Measurements from ENCODE around the gene AHNAK2. TPM values are rescaled to one million over a fixed set of nuclear protein-coding genes. Genes with fewer than 3 reads are reported as not detected.
"Not testable (repeated sequence)": the region's sequence is repeated elsewhere in the genome, so short reads cannot be mapped to it uniquely, and the experiment has no call there.

AHNAK2 gene
- total and polyA plus RNA-seq, 4 donors = 3.5 to 26.6 (median 8.1) TPM

GRCh38 chr14:104948736-104949031 lies 29.5 kb downstream of the AHNAK2 start:
- ATAC-seq (ENCODE audit: insufficient read depth, low FRiP score) (no peak), DNase-seq (no peak)
- Histone ChIP-seq H3K27me3 (ENCODE audit: control insufficient read depth in 3 of 3, insufficient read depth in 3 of 3, low read length in 2 of 3) (no peaks in the 10 kb centered on the region), H3K36me3 (ENCODE audit: control insufficient read depth in 4 of 4, insufficient read depth in 4 of 4, low read length in 4 of 4) (no peaks in the 10 kb centered on the region), H3K4me1 (ENCODE audit: control insufficient read depth in 5 of 5, insufficient read depth in 5 of 5, low read length in 5 of 5) (no peaks in the 10 kb centered on the region), H3K27ac (ENCODE audit: low read depth in 1 of 2, low read length in 1 of 2) (no peak overlapping the region), H3K9ac (ENCODE audit: insufficient read depth in 1 of 2, low read length in 2 of 2) (no peak overlapping the region), H3K9me3 (ENCODE audit: control insufficient read depth in 4 of 4, insufficient read depth in 3 of 4, low read length in 3 of 4) (peaks cover 0 to 1% (median 0%) of the 10 kb centered on the region in 4 donors), H3K4me3 (no peak overlapping the region)
- no peak for TF ChIP-seq CTCF (IDR thresholded peaks at IDR 0.05; ENCODE audit: control extremely low read depth, extremely low read depth)
- 96 to 98% methylated on average over 11 of the region's 11 CpGs for WGBS, 2 donors

GRCh38 chr14:104947881-104948735 lies 30.1 kb downstream of the AHNAK2 start:
- DNase-seq; H3K36me3 ChIP-seq (ENCODE audit: control insufficient read depth in 4 of 4, insufficient read depth in 4 of 4, low read length in 4 of 4); H3K9me3 ChIP-seq (ENCODE audit: control insufficient read depth in 4 of 4, insufficient read depth in 3 of 4, low read length in 3 of 4); ATAC-seq (ENCODE audit: insufficient read depth, low FRiP score); H3K4me3 ChIP-seq; H3K4me1 ChIP-seq (ENCODE audit: control insufficient read depth in 5 of 5, insufficient read depth in 5 of 5, low read length in 5 of 5); H3K9ac ChIP-seq (ENCODE audit: insufficient read depth in 1 of 2, low read length in 2 of 2); H3K27ac ChIP-seq (ENCODE audit: low read depth in 1 of 2, low read length in 1 of 2); H3K27me3 ChIP-seq (ENCODE audit: control insufficient read depth in 3 of 3, insufficient read depth in 3 of 3, low read length in 2 of 3): not testable (repeated sequence)
- 94 to 95% methylated on average over 34 to 35 of the region's 35 CpGs for WGBS, 2 donors

- ATAC-seq (ENCODE audit: insufficient read depth, low FRiP score); H3K9ac ChIP-seq (ENCODE audit: insufficient read depth in 1 of 2, low read length in 2 of 2); H3K4me3 ChIP-seq; H3K9me3 ChIP-seq (ENCODE audit: control insufficient read depth in 4 of 4, insufficient read depth in 3 of 4, low read length in 3 of 4); H3K27me3 ChIP-seq (ENCODE audit: control insufficient read depth in 3 of 3, insufficient read depth in 3 of 3, low read length in 2 of 3); H3K36me3 ChIP-seq (ENCODE audit: control insufficient read depth in 4 of 4, insufficient read depth in 4 of 4, low read length in 4 of 4); DNase-seq; H3K27ac ChIP-seq (ENCODE audit: low read depth in 1 of 2, low read length in 1 of 2); H3K4me1 ChIP-seq (ENCODE audit: control insufficient read depth in 5 of 5, insufficient read depth in 5 of 5, low read length in 5 of 5): not testable (repeated sequence)
- 94 to 95% methylated on average over 13 of the region's 13 CpGs for WGBS, 2 donors
These were observed 31.0 kb downstream of the AHNAK2 start for GRCh38 chr14:104947201-104947600.

- DNase-seq; ATAC-seq (ENCODE audit: insufficient read depth, low FRiP score): not testable (repeated sequence)
- 93 to 96% methylated on average over 40 to 43 of the region's 43 CpGs for WGBS, 2 donors
These were observed 31.9 kb downstream of the AHNAK2 start for GRCh38 chr14:104945986-104946965.

GRCh38 chr14:104945266-104945665 lies 32.9 kb downstream of the AHNAK2 start:
- H3K4me3 ChIP-seq; H3K36me3 ChIP-seq (ENCODE audit: control insufficient read depth in 4 of 4, insufficient read depth in 4 of 4, low read length in 4 of 4); H3K27me3 ChIP-seq (ENCODE audit: control insufficient read depth in 3 of 3, insufficient read depth in 3 of 3, low read length in 2 of 3); H3K9ac ChIP-seq (ENCODE audit: insufficient read depth in 1 of 2, low read length in 2 of 2); ATAC-seq (ENCODE audit: insufficient read depth, low FRiP score); H3K9me3 ChIP-seq (ENCODE audit: control insufficient read depth in 4 of 4, insufficient read depth in 3 of 4, low read length in 3 of 4); H3K27ac ChIP-seq (ENCODE audit: low read depth in 1 of 2, low read length in 1 of 2); H3K4me1 ChIP-seq (ENCODE audit: control insufficient read depth in 5 of 5, insufficient read depth in 5 of 5, low read length in 5 of 5); DNase-seq: not testable (repeated sequence)
- WGBS, 2 donors = 94 to 97% methylated on average over 19 to 20 of the region's 20 CpGs

More at GRCh38 chr14:104945986-104946965, 31.9 kb downstream of the AHNAK2 start:
- H3K9ac ChIP-seq (ENCODE audit: insufficient read depth in 1 of 2, low read length in 2 of 2); H3K9me3 ChIP-seq (ENCODE audit: control insufficient read depth in 4 of 4, insufficient read depth in 3 of 4, low read length in 3 of 4); H3K4me1 ChIP-seq (ENCODE audit: control insufficient read depth in 5 of 5, insufficient read depth in 5 of 5, low read length in 5 of 5); H3K27me3 ChIP-seq (ENCODE audit: control insufficient read depth in 3 of 3, insufficient read depth in 3 of 3, low read length in 2 of 3); H3K36me3 ChIP-seq (ENCODE audit: control insufficient read depth in 4 of 4, insufficient read depth in 4 of 4, low read length in 4 of 4); H3K4me3 ChIP-seq; H3K27ac ChIP-seq (ENCODE audit: low read depth in 1 of 2, low read length in 1 of 2): not testable (repeated sequence)

GRCh38 chr14:104944436-104945205 lies 33.6 kb downstream of the AHNAK2 start:
- not testable (repeated sequence) for ATAC-seq (ENCODE audit: insufficient read depth, low FRiP score); H3K4me1 ChIP-seq (ENCODE audit: control insufficient read depth in 5 of 5, insufficient read depth in 5 of 5, low read length in 5 of 5); H3K27me3 ChIP-seq (ENCODE audit: control insufficient read depth in 3 of 3, insufficient read depth in 3 of 3, low read length in 2 of 3); H3K36me3 ChIP-seq (ENCODE audit: control insufficient read depth in 4 of 4, insufficient read depth in 4 of 4, low read length in 4 of 4); H3K4me3 ChIP-seq; H3K27ac ChIP-seq (ENCODE audit: low read depth in 1 of 2, low read length in 1 of 2); H3K9ac ChIP-seq (ENCODE audit: insufficient read depth in 1 of 2, low read length in 2 of 2); H3K9me3 ChIP-seq (ENCODE audit: control insufficient read depth in 4 of 4, insufficient read depth in 3 of 4, low read length in 3 of 4); DNase-seq
- WGBS, 2 donors = 95 to 97% methylated on average over 29 of the region's 29 CpGs

- DNase-seq; H3K9ac ChIP-seq (ENCODE audit: insufficient read depth in 1 of 2, low read length in 2 of 2); H3K4me1 ChIP-seq (ENCODE audit: control insufficient read depth in 5 of 5, insufficient read depth in 5 of 5, low read length in 5 of 5); H3K27me3 ChIP-seq (ENCODE audit: control insufficient read depth in 3 of 3, insufficient read depth in 3 of 3, low read length in 2 of 3); H3K4me3 ChIP-seq; H3K36me3 ChIP-seq (ENCODE audit: control insufficient read depth in 4 of 4, insufficient read depth in 4 of 4, low read length in 4 of 4); H3K9me3 ChIP-seq (ENCODE audit: control insufficient read depth in 4 of 4, insufficient read depth in 3 of 4, low read length in 3 of 4); H3K27ac ChIP-seq (ENCODE audit: low read depth in 1 of 2, low read length in 1 of 2); ATAC-seq (ENCODE audit: insufficient read depth, low FRiP score): not testable (repeated sequence)
- 88 to 97% methylated on average over 6 of the region's 6 CpGs for WGBS, 2 donors
These were observed 34.2 kb downstream of the AHNAK2 start for GRCh38 chr14:104944016-104944308.

All from lung (tissue), 12 donors.